GM12872 (cell line): ENCODE results near the gene DRC3.
A peak's percentile ranks its signal among the peaks of the same experiment; 100 is the strongest.

Experiments used
- CTCF ChIP-seq: IDR thresholded peaks from 3 replicates; pipeline ENCODE4 v1.5.1; 2011; ENCODE audit warnings: low read depth, mild to moderate bottlenecking, low read length, moderate library complexity; ENCODE audit not compliant: insufficient read depth

Gene DRC3

GRCh38 chr17:18028952-18029540, 56.4 kb downstream of the DRC3 start:
- TF ChIP-seq CTCF = no peak

- TF ChIP-seq CTCF = no peak
Measured at GRCh38 chr17:18031955-18032354, 59.3 kb downstream of the DRC3 start.

- TF ChIP-seq CTCF = peak; percentile 53
Measured at GRCh38 chr17:18033442-18034099, 60.9 kb downstream of the DRC3 start.

- no peak for TF ChIP-seq CTCF
Measured at GRCh38 chr17:18035704-18036103, 63.0 kb downstream of the DRC3 start.

- no peak for TF ChIP-seq CTCF
Measured at GRCh38 chr17:18037486-18037885, 64.8 kb downstream of the DRC3 start.

GRCh38 chr17:18038149-18038850, 65.6 kb downstream of the DRC3 start:
- TF ChIP-seq CTCF = no peak

GRCh38 chr17:18038861-18039534, 66.3 kb downstream of the DRC3 start, which contains the start of the genes ATPAF2 and GID4:
ATPAF2 (minus strand) TSS chr17:18039168; CDS start chr17:18039013, 155 bp downstream.
GID4 (plus strand) TSS chr17:18039408; CDS start chr17:18039465, 57 bp downstream.
- TF ChIP-seq CTCF = 0 out of 3 replicates have a peak, but pooled peaks have one; percentile 3
